GM21528 (cell line): Measurements from ENCODE around the gene PAQR5.

Experiments
- ATAC-seq: cut with Tn5 transposase; IDR thresholded peaks from one replicate; pipeline ENCODE4 v1.9.1; 2021; ENCODE audit warnings: mild to moderate bottlenecking, moderate library complexity; ENCODE audit not compliant: unreplicated experiment, low FRiP score

Gene PAQR5

DNA sequence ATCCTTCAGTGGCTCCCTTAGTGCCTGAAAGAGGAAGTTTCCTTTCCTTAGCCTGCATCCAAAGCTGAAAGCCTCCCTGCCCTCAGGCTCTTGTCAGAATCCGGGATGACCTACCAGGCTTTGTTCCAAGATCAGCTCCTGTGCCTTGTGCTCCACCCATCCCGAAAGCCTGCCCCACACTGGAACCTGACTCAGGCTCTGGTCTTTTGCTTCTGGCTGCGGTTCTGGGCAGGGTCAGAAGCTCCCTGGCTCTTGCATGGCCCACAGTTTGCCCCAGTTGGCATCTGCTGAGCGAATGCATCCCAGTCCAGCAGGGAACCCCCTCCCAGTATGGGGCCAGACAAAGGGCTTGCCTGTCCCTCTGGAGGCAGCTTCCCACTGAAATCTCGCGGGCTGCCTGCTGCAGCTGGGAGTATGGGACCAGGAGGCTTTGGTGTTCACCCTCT is 89.6 kb downstream of the PAQR5 start:
- no peak for ATAC-seq

DNA sequence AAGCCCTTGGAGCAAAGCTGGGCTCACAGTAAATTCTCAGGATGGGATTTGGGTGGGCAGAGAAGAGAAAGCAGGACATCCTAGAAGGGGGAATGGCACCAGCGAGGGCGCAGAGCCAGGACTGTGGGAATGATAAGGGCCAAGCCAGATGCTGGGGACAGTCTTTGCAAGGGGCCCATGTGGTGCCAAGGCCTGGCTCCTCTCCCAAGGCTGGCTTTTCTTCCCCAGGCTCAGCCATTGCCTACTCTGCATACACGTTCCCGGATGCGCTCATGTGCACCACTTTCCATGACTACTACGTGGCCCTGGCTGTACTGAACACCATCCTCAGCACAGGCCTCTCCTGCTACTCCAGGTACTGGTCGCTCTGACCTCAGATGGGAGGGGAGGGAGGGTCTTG is 90.7 kb downstream of the PAQR5 start:
- ATAC-seq, result no peak

DNA sequence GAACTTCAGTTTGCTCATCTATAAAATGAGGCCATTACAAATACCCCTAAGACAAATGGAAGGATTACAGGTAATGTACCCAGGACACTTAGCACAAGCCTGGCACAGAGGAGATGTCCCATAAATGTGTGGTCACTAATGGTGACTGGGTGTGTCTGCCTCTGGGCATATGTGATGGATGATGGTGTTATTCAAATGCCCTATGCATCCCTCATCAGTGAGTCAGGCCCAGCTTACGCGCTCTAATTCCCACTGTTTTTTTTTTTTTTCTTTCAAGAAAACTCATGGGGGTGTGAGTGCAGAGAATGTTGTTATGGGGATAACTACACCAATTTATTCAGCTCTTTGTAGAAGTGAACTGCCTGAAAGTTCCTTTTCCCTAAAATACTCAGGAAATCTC is 91.9 kb downstream of the PAQR5 start:
- ATAC-seq, result no peak

DNA sequence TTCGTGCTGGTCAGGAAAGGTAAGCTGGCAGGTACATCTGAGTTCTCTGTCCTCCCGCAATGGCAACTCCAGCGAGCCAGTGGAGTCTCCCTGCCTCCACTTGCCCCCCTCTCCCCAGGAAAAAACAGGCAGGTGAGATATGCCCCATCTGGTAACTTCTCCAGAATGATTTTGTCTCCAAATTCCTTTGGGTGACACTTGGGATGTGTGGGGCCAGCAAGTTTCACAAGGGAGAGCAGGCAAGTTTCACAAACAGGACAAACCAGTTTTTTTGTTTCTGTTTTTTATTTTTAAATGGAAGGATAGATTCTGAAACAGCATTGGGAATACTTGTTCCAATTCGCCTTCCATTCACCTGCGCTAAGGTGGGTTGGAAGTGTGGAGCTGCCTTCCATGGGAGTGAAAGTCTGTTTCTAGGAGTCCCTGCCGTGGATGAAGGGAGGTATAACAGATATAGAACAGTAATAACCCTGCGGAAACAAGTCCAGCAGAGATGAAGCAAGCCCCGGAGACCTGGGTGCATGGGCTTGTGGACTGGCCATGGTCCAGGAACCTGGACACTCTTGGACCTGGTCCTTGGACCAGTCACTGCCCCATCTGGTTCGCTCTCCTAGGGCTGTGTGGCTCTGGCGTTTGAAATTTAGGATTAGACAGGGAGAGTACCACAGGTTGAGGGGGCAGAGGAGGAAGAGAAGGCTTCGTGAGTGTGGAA is 92.5 kb downstream of the PAQR5 start:
- no peak for ATAC-seq

DNA sequence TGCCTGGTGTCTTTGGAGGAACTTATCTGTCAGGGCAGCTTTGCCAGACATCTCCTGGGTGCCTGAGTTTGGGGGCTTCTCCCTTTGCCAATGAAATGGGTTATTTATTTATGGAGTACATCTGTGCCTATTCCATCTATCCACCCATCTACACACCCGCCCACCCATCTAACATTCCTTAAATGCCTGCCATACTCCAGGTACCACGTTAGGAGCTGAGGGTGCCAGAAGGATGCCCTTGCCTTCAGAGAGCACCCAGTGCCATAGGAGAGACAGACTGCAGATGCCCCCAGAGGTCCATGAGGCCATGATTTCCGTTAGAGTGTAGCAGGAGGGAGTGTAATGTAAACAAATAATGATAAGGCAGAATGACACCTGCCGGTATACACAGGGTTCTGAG is 93.6 kb downstream of the PAQR5 start:
- ATAC-seq, result no peak

DNA sequence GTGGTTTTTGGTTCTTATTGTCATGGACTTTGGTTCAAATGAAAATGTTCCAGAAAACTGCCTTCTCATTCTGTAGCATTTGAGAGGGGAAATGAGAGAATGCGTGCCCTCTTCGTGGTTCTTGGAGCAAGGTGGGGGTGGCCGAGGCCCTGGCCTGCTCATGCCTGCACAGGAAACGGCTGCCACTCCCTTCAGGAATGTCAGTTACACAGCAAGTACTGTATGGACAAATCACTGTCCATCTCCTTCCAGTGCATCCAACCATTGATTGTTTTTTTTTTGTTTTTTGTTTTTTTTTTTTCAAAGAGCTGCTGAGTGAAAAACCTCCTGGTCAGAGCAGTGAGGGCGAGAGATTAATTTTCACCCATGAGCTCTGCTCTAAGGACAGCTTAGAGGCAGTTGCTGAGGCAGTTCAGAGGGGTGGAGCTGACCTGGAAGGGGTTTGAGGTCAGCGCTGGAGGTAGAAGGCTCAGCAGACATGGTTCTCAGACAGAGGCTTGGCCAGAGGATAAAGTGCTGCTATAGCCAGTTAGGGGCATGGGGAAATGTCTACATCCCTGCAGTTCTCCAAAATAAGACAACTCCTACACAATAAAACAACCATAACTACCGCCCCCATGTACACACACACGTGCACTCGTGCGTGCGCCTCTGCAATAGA is 95.2 kb downstream of the PAQR5 start:
- no peak for ATAC-seq

DNA sequence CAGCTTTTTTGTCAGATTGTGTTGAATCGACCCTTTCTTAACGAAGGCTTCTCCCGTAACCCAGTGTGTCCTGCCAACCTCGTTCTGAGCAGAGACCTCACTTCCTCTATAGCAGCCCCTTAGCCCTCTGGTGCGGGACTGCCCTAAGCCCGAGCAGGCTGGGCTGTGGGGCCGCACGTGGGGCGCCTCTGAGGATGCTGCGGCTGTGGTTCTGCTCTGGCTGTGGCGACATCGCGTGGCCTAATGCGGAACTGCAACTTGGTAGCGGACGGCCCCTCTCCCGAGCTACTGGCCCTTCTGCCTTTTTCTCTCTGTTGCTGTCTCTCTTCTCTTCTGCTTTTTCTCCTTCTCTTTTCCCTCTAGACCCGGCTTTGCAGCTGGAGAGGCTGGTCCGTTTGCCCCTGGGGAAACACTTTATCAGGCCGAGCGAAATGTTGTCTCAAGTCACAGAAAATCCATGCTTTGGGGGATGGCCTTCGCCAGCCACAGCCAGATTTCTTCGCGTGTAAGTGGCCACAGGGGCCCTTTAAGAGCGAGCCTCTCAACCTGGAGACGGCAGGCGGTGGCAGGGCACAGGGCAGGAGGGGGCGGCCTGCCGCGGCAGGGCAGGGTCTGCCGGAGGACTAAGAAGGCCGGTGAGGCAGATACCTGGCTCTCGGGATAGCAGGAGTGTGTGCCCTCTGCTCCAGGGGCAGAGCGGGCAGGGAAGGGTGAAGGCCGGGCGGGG is 96.0 kb downstream of the PAQR5 start:
- peak; percentile 77 for ATAC-seq

DNA sequence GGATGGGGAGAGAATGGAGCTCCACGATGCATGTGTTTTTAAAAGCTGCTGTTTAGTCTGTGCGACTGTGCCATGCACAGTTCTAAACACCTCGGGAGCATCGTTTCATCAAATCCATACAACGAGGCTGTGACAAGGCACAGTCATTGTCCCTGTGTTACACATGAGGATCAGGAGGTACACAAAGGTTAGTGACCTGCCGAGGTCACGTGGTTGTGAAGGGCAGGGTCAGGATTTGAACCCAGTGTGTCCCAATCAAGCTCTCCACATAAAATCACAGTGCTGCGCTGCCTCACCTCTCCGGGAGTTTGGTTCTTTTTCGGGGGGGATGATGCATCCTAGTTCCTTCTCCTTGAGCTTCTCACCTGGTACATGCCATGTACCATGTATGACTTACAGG is 96.7 kb downstream of the PAQR5 start:
- ATAC-seq, result no peak

DNA sequence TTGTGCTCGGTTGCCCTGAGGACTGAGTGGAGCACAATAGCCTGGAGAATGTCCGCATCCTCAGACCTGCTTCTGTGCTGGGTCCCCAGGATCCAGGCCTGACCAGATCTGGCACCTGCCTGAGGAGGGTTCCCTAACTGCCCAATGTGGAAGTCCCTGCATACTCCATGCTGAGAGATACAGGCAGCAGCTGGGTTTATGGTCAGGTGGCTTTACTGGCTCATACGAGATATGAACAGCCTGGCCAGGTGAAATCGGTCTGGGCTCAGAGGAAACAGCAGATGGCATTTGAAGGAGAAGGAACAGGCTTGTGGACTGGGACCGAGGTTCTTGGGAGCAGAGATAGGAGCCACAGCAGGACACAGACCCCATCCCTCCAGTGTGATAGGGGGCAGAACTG is 97.3 kb downstream of the PAQR5 start:
- no peak for ATAC-seq

DNA sequence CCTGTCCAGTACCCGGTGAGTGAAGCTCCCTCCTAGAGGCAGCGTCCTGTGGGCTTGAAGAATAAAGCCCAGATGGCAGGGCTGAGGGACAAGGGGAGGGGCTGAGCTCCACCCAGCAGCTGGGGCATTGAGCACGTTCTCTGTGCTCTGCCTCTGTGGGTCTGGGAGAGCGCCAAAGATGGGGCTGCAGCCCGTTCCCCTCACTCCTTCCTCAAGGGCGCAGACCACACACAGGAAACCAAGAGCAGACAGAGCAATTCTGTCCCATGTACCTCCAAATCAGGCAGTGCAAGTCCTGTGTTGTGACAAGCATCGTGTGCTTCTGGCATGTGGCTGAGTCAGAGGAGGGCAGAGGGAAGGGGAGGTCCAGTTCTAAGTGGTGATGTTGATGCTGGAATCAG is 99.8 kb downstream of the PAQR5 start:
- ATAC-seq, result no peak

DNA sequence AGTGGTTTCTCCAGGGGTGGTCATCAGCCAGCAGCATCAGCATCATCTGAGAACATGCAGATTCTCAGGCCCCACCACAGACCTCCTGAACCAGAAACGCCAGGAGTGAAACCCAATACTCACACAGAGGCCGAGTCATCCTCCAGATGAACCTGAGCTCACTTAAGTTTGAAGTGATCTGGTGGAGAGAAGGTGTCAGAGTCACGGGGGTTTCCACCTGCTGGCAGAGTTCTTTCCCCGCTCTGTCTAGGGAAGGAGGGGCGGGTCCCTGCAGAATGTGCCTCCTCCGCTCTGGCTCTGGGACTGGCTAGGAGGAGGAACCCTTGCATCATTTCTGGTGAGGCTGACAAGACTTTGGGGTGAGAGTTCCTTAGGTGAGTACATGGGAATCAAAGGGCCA is 102.1 kb downstream of the PAQR5 start:
- no peak for ATAC-seq

DNA sequence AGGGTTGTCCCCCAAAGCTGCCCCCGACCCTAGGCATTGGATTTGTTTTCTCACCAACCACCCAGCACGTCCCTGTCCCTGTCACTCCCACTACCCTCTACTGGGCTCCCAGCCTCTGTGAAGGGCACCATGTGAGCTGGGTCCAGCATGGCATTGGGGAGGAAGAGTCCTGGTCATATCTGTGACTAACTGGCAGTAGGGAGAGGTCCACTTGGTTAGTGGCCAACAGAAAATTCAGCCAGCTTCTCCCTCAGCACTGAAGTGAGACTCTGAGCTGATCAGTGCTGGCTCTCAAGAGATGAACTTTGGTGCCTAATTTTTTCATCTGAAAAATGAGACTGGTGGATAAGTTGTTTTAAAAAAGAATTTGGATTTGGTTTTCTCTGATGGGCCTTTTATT is 104.1 kb downstream of the PAQR5 start:
- no peak for ATAC-seq

DNA sequence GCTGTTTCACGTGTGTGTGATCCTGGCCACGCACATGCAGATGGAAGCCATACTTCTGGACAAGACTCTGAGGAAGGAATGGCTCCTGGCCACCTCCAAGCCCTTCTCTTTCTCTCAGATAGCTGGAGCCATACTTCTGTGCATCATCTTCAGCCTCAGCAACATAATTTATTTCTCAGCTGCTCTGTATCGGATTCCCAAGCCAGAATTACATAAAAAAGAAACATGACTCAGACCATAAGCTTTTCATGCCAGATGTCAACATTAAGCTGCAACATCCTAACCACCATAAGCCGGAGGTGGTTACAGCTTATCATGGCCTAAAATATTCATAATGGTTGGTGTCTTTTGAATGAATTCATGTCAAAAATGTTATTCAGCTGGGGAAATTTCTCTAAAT is 104.9 kb downstream of the PAQR5 start:
- ATAC-seq, result no peak

DNA sequence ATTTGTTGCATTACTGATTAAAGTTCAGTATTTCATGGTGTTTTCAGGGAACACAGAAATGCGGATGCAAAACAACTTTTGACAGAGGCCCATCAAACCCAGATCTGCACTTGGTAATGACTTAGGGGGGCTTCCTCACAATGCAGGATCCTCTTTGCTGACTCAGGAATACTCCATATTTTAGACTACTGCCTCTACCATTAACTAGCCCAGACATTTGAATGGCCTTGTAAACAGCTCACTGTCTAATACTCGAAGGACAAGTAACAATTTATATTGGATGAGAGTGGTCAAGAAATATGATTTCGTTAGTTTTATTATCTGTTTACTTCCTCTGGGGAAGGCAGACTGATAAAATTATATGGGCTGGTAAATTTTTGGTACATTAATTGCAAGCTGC is 106.4 kb downstream of the PAQR5 start:
- no peak for ATAC-seq

DNA sequence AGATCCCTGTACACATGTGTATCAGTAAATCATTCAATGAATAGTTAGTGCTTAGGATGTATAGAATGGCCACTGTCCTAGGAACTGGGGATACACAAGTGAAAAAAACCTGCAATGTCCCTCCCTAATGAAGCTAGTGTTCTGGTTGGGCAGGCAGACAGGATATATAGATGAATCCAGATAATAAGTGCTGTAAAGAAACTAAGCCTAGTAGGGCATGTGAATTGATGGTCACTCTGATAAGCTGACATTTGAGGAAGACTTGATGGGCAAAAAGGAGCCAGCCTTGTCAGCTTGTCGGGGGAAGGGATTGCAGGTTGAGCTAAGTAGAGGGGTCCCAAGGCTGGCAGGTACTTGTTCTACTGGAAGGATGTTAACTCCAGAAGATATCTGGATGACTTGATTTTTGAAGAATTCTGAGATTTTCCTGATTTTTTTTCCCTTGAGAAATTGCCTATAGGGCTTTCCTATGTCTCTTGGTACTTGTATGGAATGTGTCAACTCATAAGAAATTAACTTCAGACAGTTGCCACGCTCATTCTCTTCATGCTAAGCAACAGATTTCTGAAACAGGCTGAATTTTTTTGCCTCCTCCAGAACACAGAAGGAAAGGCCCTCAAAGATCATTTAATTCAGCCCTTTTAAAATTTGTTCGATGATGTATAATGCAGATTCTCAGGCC is 109.1 kb downstream of the PAQR5 start:
- no peak for ATAC-seq

DNA sequence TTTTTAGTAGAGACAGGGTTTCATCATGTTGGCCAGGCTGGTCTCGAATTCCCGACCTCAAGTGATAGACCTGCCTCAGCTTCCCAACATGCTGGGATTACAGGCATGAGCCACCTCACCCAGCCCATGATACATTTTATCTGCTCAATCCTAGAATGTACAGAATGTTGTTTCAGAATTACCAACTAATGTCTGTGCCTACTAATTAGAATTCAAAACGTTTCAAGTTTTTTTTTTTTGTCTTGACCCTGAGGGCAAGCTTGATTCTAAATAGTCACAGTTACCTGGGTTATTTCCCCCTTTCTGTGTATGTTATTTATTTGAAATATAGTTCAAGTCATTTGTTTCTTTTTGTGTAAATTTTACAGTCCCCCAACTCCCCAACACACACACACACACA is 110.1 kb downstream of the PAQR5 start:
- ATAC-seq, result no peak

DNA sequence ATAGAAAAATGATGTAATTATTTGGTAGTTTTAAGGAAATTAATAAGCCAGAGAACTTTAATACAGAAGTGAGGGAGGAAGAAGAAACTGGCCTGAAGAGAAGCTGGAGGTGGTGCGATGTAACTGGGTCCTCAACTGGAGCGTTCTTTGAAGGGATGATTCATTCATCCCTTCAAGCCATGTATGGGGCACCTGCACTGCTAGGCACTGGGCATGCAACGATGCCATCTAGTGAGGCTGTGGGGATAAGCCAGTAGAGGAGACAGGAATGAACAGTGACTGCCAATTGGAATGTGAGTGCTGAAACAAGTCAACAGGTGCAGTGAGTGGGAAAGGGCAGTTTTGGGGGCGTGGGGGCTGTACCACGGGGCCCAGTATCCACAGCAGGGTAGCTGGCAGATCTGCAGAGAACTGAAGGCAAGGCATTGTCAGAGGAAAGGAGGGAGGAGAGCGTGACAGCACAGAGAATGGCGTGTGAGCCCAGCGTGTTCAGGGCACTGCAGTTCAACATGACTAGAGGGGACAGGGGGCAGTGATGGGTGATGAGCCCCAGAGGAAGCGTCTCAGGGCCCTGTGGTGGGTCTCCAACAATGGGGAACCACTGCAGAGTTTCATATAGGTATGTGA is 111.6 kb downstream of the PAQR5 start:
- no peak for ATAC-seq

DNA sequence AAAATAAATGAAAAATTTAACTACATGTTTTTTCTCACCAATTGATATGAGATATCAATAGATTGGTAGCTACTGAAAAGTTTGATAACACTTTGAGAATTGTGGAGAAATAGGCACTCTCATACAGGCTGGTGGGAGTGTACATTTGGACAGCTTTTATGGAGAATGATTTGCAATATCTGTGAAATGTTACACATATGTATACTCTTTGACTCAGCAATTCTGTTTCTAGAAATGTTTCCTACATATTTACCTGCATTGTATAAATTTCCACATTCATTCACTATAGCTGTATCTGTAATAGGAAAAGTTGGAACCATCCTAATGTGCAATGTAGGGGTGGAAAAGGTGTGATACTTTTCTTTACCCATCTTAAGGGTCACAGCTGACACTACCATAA is 113.6 kb downstream of the PAQR5 start:
- ATAC-seq, result no peak

DNA sequence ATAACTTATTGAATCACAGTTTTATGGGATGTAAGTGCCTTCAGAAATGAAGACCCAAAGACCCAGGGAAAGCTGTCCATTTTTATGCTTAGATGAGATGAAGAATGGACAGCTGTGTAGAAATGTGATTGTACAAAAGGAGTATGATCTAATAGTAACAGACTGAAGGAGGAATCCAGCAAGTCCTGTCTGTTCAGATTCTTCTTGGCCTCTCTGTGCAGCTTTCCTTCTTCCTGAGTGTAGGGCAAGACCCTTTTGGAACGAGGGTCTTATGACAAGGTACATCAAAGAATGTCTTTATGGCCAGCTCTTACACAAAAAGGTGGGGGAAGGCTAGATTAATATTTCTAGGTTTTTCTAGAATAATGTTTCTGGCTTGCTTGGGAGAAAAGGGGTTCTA is 114.0 kb downstream of the PAQR5 start:
- no peak for ATAC-seq

DNA sequence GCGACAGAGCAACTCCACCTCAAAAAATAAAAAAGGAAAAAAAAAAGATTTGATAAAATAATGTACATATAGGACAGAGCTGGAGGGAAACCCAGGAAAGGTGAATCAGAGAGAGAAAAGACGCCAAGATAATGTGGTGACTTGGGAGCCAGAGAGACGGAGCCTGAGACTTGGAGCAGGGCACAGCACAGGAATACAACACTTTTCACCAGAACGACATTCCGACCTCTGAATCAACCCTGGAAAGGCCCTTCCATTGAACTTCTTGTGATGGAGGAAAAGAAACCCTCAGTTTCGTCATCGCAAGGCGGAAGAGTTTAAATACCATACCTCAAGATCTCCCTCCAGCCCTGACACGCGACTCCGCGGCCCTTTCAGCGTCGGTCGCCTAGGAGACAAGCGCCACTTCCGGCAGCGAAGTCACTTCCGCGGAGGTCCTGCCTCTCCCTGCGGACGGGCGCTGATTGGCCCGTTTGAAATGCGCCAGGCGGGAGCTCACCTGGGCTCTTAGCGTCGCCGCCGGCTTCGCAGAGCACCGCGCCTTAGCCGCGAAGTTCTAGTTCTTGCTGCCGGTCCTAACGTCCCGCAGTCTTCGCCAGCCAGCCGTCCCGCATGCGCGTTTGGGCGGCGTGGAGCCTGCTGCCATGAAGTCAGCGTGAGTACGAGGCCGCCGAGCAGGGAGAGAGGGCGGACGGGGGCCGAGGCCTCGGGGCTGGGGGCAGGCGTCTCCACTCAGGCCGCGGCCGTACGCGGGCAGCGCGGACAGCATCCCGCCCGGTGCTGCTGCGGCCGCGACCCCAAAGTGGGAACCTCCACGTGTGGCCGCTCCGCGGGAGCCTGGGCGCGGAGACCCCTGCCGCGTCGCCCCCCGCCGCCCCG is 115.3 kb downstream of the PAQR5 start, which contains the start of gene KIF23:
Gene KIF23 (plus strand): TSS at position 528 of the 879 bp plus-strand sequence. CDS start 117 bp downstream, at position 645.
- ATAC-seq, result peak; percentile 94
